ENCODE measurements around the gene FAM83E. TPM values are rescaled to one million over a fixed set of nuclear protein-coding genes. Genes with fewer than 3 reads are reported as not detected.

FAM83E gene
- total and polyA plus RNA-seq, 10 of the 15 experiments (the other 5 are each of a cell fraction or from before 2014, with no cell fraction given) = 0.14 to 2.5 (median 0.33) TPM; not detected in 4

DNA sequence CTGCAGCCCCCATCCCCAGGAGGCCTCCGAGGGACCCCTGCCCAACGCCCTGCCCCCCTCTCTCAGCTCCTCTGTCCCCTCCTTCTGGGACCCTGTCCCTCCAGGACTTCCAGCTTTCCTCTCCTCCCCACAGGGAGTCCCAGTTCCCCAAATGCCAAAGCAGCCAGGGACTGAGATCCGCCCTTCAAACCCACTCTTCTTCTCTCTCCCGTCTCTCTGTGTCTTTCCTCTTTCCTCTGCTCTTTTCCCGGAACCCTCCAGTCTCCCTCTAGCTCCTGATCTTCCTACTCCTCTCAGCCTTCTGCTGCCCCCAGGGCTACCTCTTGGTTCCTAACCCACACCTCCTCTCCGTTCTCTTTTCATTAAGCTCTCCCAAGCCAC is 30.7 kb upstream of the FAM83E start (continued):
- TF ChIP-seq NKRF (conservative IDR thresholded peaks at IDR 0.05) = no peak
- TF ChIP-seq CBX3 (IDR thresholded peaks at IDR 0.05; ENCODE audit: borderline replicate concordance, low read depth) = no peak
- no peak for TF ChIP-seq SMC3 (IDR thresholded peaks at IDR 0.05; ENCODE audit: borderline replicate concordance, low read length)
- TF ChIP-seq NR2C1 (IDR thresholded peaks at IDR 0.05) = no peak
- no peak for TF ChIP-seq CREM (IDR thresholded peaks at IDR 0.05; ENCODE audit: low read depth)
- TF ChIP-seq, protein P1, sequence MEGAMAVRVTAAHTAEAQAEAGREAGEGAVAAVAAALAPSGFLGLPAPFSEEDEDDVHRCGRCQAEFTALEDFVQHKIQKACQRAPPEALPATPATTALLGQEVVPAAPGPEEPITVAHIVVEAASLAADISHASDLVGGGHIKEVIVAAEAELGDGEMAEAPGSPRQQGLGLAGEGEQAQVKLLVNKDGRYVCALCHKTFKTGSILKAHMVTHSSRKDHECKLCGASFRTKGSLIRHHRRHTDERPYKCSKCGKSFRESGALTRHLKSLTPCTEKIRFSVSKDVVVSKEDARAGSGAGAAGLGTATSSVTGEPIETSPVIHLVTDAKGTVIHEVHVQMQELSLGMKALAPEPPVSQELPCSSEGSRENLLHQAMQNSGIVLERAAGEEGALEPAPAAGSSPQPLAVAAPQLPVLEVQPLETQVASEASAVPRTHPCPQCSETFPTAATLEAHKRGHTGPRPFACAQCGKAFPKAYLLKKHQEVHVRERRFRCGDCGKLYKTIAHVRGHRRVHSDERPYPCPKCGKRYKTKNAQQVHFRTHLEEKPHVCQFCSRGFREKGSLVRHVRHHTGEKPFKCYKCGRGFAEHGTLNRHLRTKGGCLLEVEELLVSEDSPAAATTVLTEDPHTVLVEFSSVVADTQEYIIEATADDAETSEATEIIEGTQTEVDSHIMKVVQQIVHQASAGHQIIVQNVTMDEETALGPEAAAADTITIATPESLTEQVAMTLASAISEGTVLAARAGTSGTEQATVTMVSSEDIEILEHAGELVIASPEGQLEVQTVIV (IDR thresholded peaks at IDR 0.05; ENCODE audit: borderline replicate concordance, partially characterized antibody) = peak; percentile 14
- TF ChIP-seq ZNF217 (IDR thresholded peaks at IDR 0.05) = no peak
- TF ChIP-seq USF1 (IDR thresholded peaks at IDR 0.05; ENCODE audit: borderline replicate concordance, extremely low read length, insufficient read depth, low read depth, low read length) = no peak
- no peak for TF ChIP-seq ASH2L (IDR thresholded peaks at IDR 0.05; ENCODE audit: borderline replicate concordance, low read depth)
- TF ChIP-seq RB1 (IDR thresholded peaks at IDR 0.05; ENCODE audit: borderline replicate concordance) = no peak
- no peak for TF ChIP-seq CHD1 (IDR thresholded peaks at IDR 0.05; ENCODE audit: low read depth, low read length)
- 0 out of 2 replicates have a peak, but pooled peaks have one; percentile 40 for TF ChIP-seq LARP7 (IDR thresholded peaks at IDR 0.05)
- TF ChIP-seq EGR1 (IDR thresholded peaks at IDR 0.05; ENCODE audit: borderline replicate concordance in 1 of 2, low read depth in 2 of 2, low read length in 2 of 2) = no peak
- TF ChIP-seq TCF3 (IDR thresholded peaks at IDR 0.05; ENCODE audit: borderline replicate concordance, insufficient read depth, low read depth, low read length) = no peak
- TF ChIP-seq, protein P2, sequence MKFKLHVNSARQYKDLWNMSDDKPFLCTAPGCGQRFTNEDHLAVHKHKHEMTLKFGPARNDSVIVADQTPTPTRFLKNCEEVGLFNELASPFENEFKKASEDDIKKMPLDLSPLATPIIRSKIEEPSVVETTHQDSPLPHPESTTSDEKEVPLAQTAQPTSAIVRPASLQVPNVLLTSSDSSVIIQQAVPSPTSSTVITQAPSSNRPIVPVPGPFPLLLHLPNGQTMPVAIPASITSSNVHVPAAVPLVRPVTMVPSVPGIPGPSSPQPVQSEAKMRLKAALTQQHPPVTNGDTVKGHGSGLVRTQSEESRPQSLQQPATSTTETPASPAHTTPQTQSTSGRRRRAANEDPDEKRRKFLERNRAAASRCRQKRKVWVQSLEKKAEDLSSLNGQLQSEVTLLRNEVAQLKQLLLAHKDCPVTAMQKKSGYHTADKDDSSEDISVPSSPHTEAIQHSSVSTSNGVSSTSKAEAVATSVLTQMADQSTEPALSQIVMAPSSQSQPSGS (IDR thresholded peaks at IDR 0.05; ENCODE audit: low read length) = no peak
- no peak for TF ChIP-seq BCL11A (IDR thresholded peaks at IDR 0.05; ENCODE audit: low read depth, low read length)
- no peak for TF ChIP-seq SUPT20H (IDR thresholded peaks at IDR 0.05; ENCODE audit: borderline replicate concordance, control insufficient read depth, low read depth, low read length)
- no peak for TF ChIP-seq BCL3 (IDR thresholded peaks at IDR 0.05; ENCODE audit: borderline replicate concordance, insufficient read depth, low read depth, low read length, poor library complexity, severe bottlenecking)
- TF ChIP-seq GATAD2B (conservative IDR thresholded peaks at IDR 0.05; ENCODE audit: low read depth) = no peak
- TF ChIP-seq IKZF2 (IDR thresholded peaks at IDR 0.05) = no peak; a peak in 1 of 4 replicates
- TF ChIP-seq MEF2B (IDR thresholded peaks at IDR 0.05; ENCODE audit: partially characterized antibody, poor library complexity, severe bottlenecking) = no peak
- TF ChIP-seq SIX5 (IDR thresholded peaks at IDR 0.05; ENCODE audit: low read depth, low read length, severe bottlenecking) = no peak
- TF ChIP-seq SPI1 (IDR thresholded peaks at IDR 0.05; ENCODE audit: borderline replicate concordance, insufficient read depth, low read depth, low read length) = 0 out of 2 replicates have a peak, but pooled peaks have one; percentile 13

All from GM12878 (cell line).